ENCODE measurements around the gene ATR. TPM values are rescaled to one million over a fixed set of nuclear protein-coding genes. Genes with fewer than 3 reads are reported as not detected.
"Not testable (repeated sequence)": the region's sequence is repeated elsewhere in the genome, so short reads cannot be mapped to it uniquely, and the experiment has no call there.

ATR gene
- total and polyA plus RNA-seq, 8 donors: 19.5 to 31.2 (median 29.3) TPM

- H3K4me3 ChIP-seq: no peak overlapping the region
- H3K9me3 ChIP-seq: no peaks in the 10 kb centered on the region
- intact Hi-C loops (cut with DNase I): no loop called here
- no peak overlapping the region for H3K27ac ChIP-seq
- H3K36me3 ChIP-seq: peaks cover 0 to 58% of the 10 kb centered on the region in 2 donors
- H3K4me1 ChIP-seq: peaks cover 0 to 6% of the 10 kb centered on the region in 2 donors
- no peak for TF ChIP-seq CTCF (IDR thresholded peaks at IDR 0.05)
- H3K27me3 ChIP-seq: no peaks in the 10 kb centered on the region
- ATAC-seq (no peak), DNase-seq (no peak)
Observed at GRCh38 chr3:142433110-142433509, 145.4 kb downstream of the ATR start.

GRCh38 chr3:142429582-142429981, 149.0 kb downstream of the ATR start:
- H3K36me3 ChIP-seq: peaks cover 0 to 74% of the 10 kb centered on the region in 2 donors

GRCh38 chr3:142424754-142425153, 153.8 kb downstream of the ATR start:
- TF ChIP-seq CTCF (IDR thresholded peaks at IDR 0.05): no peak
- H3K36me3 ChIP-seq: peaks cover 0 to 85% of the 10 kb centered on the region in 2 donors
- no peak overlapping the region for H3K4me3 ChIP-seq
- H3K27me3 ChIP-seq: no peaks in the 10 kb centered on the region
- no peaks in the 10 kb centered on the region for H3K9me3 ChIP-seq
- intact Hi-C loops (cut with DNase I): no loop called here
- ATAC-seq (no peak), DNase-seq (no peak)
- no peaks in the 10 kb centered on the region for H3K4me1 ChIP-seq
- H3K27ac ChIP-seq: no peak overlapping the region

More at GRCh38 chr3:142429582-142429981, 149.0 kb downstream of the ATR start:
- Histone ChIP-seq H3K4me3 (no peak overlapping the region), H3K27ac (no peak overlapping the region), H3K27me3 (no peaks in the 10 kb centered on the region), H3K9me3 (no peaks in the 10 kb centered on the region), H3K4me1 (no peaks in the 10 kb centered on the region)
- intact Hi-C loops (cut with DNase I): no loop called here
- no peak for TF ChIP-seq CTCF (IDR thresholded peaks at IDR 0.05)
- ATAC-seq (no peak), DNase-seq (no peak)

GRCh38 chr3:142418926-142419592, 159.5 kb downstream of the ATR start:
- intact Hi-C loops (cut with DNase I): no loop called here
- peaks cover 0 to 92% of the 10 kb centered on the region in 2 donors for H3K36me3 ChIP-seq
- H3K9me3 ChIP-seq: no peaks in the 10 kb centered on the region
- H3K27me3 ChIP-seq: no peaks in the 10 kb centered on the region
- no peak for TF ChIP-seq CTCF (IDR thresholded peaks at IDR 0.05)
- no peak for ATAC-seq
- H3K27ac ChIP-seq: no peak overlapping the region
- no peak overlapping the region for H3K4me3 ChIP-seq
- H3K4me1 ChIP-seq: no peaks in the 10 kb centered on the region
- DNase-seq: no peak

- ATAC-seq: no peak
- H3K4me3 ChIP-seq: no peak overlapping the region
- H3K27ac ChIP-seq: no peak overlapping the region
- TF ChIP-seq CTCF (IDR thresholded peaks at IDR 0.05): no peak
- H3K4me1 ChIP-seq: no peaks in the 10 kb centered on the region
- H3K9me3 ChIP-seq: no peaks in the 10 kb centered on the region
- no peak for DNase-seq
- H3K27me3 ChIP-seq: no peaks in the 10 kb centered on the region
- intact Hi-C loops (cut with DNase I): no loop called here
- peaks cover under 1 to 96% of the 10 kb centered on the region in 2 donors for H3K36me3 ChIP-seq
Observed at GRCh38 chr3:142417302-142417701, 161.2 kb downstream of the ATR start.

- H3K9me3 ChIP-seq; H3K27ac ChIP-seq; H3K4me1 ChIP-seq; H3K4me3 ChIP-seq; DNase-seq; H3K27me3 ChIP-seq; intact Hi-C loops (cut with DNase I); ATAC-seq: not testable (repeated sequence)
- H3K36me3 ChIP-seq: peaks cover 0 to 97% of the 10 kb centered on the region in 2 donors
Observed at GRCh38 chr3:142400537-142400936, 178.0 kb downstream of the ATR start.
